GM23338 (cell line): ENCODE measurements around the gene SLC25A34.

ENCODE experiments used
- CREB1 ChIP-seq: fragments of 250-450 bp; sonication (Bioruptor Pico); IDR thresholded peaks from 2 replicates; pipeline ENCODE4 v1.5.0; 2020; ENCODE audit warnings: low read depth, mild to moderate bottlenecking, moderate library complexity
- EZH2 ChIP-seq: fragments of 200-600 bp; sonication (generic); IDR thresholded peaks from one replicate; pipeline ENCODE4 v1.8.0; 2017; ENCODE audit warnings: antibody characterized with exemption, mild to moderate bottlenecking, low read depth; ENCODE audit not compliant: unreplicated experiment
- EZH2phosphoT487 ChIP-seq: fragments of 200-600 bp; sonication (generic); IDR thresholded peaks from one replicate; pipeline ENCODE4 v1.8.1; 2018; ENCODE audit warnings: antibody characterized with exemption; ENCODE audit not compliant: unreplicated experiment
- NANOG ChIP-seq: IDR thresholded peaks from 2 replicates; pipeline ENCODE4 v1.6.1; 2016; ENCODE audit warnings: antibody characterized with exemption, borderline replicate concordance
- POLR2AphosphoS5 ChIP-seq: IDR thresholded peaks from 2 replicates; pipeline ENCODE4 v1.6.1; 2016; ENCODE audit warnings: antibody characterized with exemption, low read depth
- STAT1 ChIP-seq: IDR thresholded peaks from one replicate; pipeline ENCODE4 v1.6.1; 2016; ENCODE audit warnings: antibody characterized with exemption; ENCODE audit not compliant: unreplicated experiment
- TF ChIP-seq, protein P1 (sequence below), 2 experiments: fragments of 200-600 bp in 1 of 2; sonication (generic) in 1 of 2; conservative IDR thresholded peaks; 2 replicates each; pipeline versions ENCODE4 v1.5.1 to v1.6.1; 2016 to 2017; ENCODE audit warnings: antibody characterized with exemption in 2 of 2, low read depth in 2 of 2, mild to moderate bottlenecking in 2 of 2, moderate library complexity in 1 of 2
- TF ChIP-seq, protein P2 (sequence below): IDR thresholded peaks from one replicate; pipeline ENCODE4 v1.6.1; 2018; ENCODE audit warnings: antibody characterized with exemption; ENCODE audit not compliant: unreplicated experiment

GRCh38 chr1:15700508-15700907, 35.5 kb upstream of the SLC25A34 start:
- TF ChIP-seq, protein P1, sequence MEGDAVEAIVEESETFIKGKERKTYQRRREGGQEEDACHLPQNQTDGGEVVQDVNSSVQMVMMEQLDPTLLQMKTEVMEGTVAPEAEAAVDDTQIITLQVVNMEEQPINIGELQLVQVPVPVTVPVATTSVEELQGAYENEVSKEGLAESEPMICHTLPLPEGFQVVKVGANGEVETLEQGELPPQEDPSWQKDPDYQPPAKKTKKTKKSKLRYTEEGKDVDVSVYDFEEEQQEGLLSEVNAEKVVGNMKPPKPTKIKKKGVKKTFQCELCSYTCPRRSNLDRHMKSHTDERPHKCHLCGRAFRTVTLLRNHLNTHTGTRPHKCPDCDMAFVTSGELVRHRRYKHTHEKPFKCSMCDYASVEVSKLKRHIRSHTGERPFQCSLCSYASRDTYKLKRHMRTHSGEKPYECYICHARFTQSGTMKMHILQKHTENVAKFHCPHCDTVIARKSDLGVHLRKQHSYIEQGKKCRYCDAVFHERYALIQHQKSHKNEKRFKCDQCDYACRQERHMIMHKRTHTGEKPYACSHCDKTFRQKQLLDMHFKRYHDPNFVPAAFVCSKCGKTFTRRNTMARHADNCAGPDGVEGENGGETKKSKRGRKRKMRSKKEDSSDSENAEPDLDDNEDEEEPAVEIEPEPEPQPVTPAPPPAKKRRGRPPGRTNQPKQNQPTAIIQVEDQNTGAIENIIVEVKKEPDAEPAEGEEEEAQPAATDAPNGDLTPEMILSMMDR (conservative IDR thresholded peaks at IDR 0.05; ENCODE audit: low read depth in 2 of 2) = no peak
- TF ChIP-seq EZH2 (no peak), STAT1 (no peak), EZH2phosphoT487 (no peak), NANOG (no peak), POLR2AphosphoS5 (no peak), CREB1 (CRISPR knock-in tag) (no peak)
- TF ChIP-seq, protein P2, sequence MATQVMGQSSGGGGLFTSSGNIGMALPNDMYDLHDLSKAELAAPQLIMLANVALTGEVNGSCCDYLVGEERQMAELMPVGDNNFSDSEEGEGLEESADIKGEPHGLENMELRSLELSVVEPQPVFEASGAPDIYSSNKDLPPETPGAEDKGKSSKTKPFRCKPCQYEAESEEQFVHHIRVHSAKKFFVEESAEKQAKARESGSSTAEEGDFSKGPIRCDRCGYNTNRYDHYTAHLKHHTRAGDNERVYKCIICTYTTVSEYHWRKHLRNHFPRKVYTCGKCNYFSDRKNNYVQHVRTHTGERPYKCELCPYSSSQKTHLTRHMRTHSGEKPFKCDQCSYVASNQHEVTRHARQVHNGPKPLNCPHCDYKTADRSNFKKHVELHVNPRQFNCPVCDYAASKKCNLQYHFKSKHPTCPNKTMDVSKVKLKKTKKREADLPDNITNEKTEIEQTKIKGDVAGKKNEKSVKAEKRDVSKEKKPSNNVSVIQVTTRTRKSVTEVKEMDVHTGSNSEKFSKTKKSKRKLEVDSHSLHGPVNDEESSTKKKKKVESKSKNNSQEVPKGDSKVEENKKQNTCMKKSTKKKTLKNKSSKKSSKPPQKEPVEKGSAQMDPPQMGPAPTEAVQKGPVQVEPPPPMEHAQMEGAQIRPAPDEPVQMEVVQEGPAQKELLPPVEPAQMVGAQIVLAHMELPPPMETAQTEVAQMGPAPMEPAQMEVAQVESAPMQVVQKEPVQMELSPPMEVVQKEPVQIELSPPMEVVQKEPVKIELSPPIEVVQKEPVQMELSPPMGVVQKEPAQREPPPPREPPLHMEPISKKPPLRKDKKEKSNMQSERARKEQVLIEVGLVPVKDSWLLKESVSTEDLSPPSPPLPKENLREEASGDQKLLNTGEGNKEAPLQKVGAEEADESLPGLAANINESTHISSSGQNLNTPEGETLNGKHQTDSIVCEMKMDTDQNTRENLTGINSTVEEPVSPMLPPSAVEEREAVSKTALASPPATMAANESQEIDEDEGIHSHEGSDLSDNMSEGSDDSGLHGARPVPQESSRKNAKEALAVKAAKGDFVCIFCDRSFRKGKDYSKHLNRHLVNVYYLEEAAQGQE = no peak
